Measurements from ENCODE around the gene CASP2.

GRCh38 chr7:143281529-143281928, 6.6 kb upstream of the CASP2 start:
- TF ChIP-seq CTCF (conservative IDR thresholded peaks at IDR 0.05) (no peak), ZFX (IDR thresholded peaks at IDR 0.05) (no peak)

Measured in C4-2B (cell line).